ENCODE data around the gene ZNF324B.
"Not testable (repeated sequence)": the region's sequence is repeated elsewhere in the genome, so short reads cannot be mapped to it uniquely, and the experiment has no call there.

The ZNF324B gene

DNA sequence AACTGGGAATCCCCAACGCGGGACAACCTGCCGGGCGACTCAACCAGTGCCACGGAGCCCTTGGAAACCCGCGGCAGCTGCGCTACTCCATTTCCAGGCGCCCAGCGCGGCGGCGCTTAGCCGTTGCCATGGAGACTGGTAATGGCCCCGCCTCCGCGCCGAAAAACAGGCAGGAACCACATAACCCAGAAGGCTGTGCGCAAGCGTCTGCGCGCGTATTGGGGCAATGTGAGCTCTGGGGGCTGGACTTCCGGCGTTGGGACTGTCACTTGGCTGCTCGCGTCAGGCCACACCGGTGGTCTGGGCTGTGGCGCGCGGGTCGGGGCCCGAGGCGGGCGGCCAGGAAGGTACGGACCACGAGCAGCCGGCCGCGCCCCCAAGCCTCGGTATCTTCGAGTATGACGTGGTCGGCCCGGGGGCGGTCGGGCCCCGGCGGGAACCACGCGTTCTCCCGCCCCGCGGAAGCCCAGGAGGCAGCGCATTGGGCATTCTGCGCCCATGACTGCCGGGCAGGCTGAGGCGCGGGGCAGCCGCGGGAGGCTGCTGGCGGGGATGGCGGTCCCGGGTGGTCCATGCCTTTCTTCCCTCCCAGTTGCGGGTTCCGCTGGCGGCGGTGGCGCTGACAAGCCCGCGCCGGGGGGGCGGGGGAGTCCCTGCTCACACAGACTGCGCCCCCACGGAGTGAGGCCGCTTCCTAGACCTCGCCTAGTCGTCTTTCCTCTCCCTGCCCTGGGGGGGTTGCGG is at the start of gene ZNF324B:
Gene ZNF324B (plus strand): TSS at position 265 of the 744 bp plus-strand sequence. CDS start 2,080 bp downstream, outside the sequence.
- peak; percentile 97 for DNase-seq
- Mint-ChIP-seq H3K27ac (peak within 1 kb of the TSS; percentile 69), H3K9me3 (peaks cover 24% of the 10 kb centered on the region), H3K27me3 (peaks cover 35% of the 10 kb centered on the region), H3K4me1 (ENCODE audit: low read depth) (peaks cover 31% of the 10 kb centered on the region), H3K4me3 (peak within 1 kb of the TSS; percentile 84), H3K36me3 (ENCODE audit: low read depth) (peaks cover 34% of the 10 kb centered on the region)

DNA sequence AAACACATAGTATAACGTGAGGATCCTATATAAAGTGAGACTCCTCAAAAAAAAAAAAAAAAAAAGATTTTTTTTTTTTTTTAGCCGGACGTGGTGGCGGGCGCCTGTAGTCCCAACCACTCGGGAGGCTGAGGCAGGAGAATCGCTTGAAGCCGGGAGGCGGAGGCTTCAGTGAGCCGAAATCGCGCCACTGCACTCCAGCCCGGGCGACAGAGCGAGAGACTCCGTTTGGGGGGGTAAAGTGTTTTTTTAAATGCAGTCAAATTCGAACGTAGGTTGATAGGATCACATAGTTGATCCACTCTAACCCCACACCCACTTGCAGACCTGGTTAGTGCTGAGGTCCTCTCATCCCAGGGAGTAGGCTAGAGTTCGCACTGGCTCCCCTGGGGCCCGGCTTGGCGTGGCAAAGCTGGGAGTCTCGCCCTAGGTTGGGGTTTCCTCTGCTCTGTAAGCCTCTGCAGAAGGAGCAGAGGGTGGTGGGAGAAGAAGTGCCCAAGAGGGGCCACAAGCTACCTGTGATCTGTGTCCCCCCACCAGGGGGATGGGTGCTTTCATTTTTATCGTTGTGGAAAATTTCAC is 49.5 kb upstream of the ZNF324B start:
- H3K36me3 Mint-ChIP-seq (ENCODE audit: low read depth), result peaks cover 3% of the 10 kb centered on the region
- H3K27ac Mint-ChIP-seq, result no peak overlapping the region
- H3K9me3 Mint-ChIP-seq, result no peaks in the 10 kb centered on the region
- H3K4me3 Mint-ChIP-seq, result peak overlapping the region; percentile 84
- DNase-seq, result no peak
- H3K4me1 Mint-ChIP-seq (ENCODE audit: low read depth), result peaks cover 32% of the 10 kb centered on the region
- peaks cover 12% of the 10 kb centered on the region for H3K27me3 Mint-ChIP-seq

DNA sequence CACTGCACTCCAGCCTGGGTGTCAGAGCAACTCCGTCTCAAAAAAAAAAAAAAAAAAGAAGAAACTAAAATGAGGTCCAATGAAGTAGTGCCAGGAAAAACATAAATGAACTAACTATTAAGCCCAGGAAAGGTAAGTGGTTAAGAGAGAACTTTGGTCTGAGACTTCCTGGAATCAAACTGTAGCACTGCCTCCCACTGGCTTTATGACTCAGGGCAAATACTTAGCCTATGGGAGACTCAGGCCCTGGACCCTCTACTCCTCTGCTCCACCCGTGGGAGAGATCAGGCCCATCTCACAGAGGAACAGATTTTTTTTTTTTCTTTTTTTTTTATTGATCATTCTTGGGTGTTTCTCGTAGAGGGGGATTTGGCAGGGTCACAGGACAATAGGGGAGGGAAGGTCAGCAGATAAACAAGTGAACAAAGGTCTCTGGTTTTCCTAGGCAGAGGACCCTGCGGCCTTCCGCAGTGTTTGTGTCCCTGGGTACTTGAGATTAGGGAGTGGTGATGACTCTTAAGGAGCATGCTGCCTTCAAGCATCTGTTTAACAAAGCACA is 47.4 kb upstream of the ZNF324B start:
- not testable (repeated sequence) for H3K27me3 Mint-ChIP-seq, H3K9me3 Mint-ChIP-seq, H3K4me3 Mint-ChIP-seq, DNase-seq
- peaks cover 44% of the 10 kb centered on the region for H3K4me1 Mint-ChIP-seq (ENCODE audit: low read depth)
- peak overlapping the region; percentile 59 for H3K27ac Mint-ChIP-seq
- H3K36me3 Mint-ChIP-seq (ENCODE audit: low read depth), result peaks cover 19% of the 10 kb centered on the region

DNA sequence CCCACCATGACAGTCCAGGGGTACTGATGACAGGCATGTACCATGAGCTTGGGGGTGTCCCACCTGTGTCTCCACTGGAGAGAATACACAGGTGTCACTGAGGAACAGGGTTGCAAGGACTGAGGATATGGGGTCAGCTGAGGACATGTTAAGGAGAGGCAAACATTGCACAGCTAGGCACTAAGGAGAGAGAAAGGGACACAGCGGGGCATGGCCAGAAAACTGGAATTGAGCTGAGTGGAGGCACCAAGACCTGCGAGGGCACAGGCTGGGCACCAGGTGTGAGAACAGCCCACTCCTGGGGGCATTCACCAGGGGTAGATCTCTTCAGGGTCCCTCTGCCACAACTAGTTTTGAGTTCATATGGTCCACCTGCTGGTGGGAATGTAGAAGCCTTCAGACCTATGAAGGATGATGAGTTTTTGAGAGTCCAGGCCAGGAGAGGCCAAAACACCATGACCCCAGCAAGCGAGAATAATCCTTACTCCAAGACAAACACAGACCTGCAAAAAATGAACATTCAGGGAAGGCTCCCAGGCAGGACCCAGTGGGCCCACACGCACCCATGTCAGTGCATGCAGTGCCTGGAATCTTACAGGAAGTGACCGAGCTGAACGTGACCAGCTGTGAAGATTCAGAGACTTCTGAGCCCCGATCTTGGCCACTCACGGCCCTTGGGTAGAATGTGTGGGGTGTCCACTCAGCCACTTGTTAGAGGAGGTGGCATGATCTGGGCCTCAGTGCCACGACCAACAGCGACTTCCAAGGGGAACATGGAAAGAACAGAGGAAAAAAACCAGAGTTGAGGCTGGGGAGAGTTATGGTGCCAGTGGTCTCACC is 44.4 kb upstream of the ZNF324B start:
- H3K36me3 Mint-ChIP-seq (ENCODE audit: low read depth), result peaks cover 26% of the 10 kb centered on the region
- no peaks in the 10 kb centered on the region for H3K27me3 Mint-ChIP-seq
- no peak for DNase-seq
- H3K9me3 Mint-ChIP-seq, result no peaks in the 10 kb centered on the region
- H3K4me3 Mint-ChIP-seq, result peak overlapping the region; percentile 83
- peaks cover 44% of the 10 kb centered on the region for H3K4me1 Mint-ChIP-seq (ENCODE audit: low read depth)
- H3K27ac Mint-ChIP-seq, result peak overlapping the region; percentile 96

DNA sequence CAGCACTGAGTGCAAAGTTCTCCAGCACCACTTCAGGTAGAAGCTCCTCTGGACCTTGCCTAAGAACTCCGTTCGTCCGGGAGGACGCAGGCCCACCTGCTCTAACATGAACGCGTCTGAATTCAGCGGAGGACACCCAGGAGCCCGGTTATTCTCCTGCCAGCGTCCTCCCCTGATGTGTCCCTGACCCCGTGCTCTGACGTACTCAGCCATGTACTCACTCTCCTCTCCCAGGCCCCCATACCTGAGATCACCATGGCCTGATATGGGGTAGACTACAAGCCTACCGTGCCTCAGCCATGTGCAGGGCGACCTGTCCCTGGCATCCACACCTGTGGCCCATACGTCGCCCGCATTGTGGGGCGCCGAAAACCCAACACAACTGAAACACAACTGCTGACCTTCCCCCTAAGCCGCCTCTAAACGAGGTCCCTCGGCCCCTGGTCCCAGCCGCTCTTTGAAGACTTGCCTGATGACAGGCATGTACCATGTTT is 43.7 kb upstream of the ZNF324B start:
- Mint-ChIP-seq H3K4me1 (ENCODE audit: low read depth) (peaks cover 44% of the 10 kb centered on the region), H3K4me3 (peak overlapping the region; percentile 83), H3K27me3 (no peaks in the 10 kb centered on the region), H3K36me3 (ENCODE audit: low read depth) (peaks cover 31% of the 10 kb centered on the region), H3K9me3 (no peaks in the 10 kb centered on the region), H3K27ac (peak overlapping the region; percentile 96)
- no peak for DNase-seq

DNA sequence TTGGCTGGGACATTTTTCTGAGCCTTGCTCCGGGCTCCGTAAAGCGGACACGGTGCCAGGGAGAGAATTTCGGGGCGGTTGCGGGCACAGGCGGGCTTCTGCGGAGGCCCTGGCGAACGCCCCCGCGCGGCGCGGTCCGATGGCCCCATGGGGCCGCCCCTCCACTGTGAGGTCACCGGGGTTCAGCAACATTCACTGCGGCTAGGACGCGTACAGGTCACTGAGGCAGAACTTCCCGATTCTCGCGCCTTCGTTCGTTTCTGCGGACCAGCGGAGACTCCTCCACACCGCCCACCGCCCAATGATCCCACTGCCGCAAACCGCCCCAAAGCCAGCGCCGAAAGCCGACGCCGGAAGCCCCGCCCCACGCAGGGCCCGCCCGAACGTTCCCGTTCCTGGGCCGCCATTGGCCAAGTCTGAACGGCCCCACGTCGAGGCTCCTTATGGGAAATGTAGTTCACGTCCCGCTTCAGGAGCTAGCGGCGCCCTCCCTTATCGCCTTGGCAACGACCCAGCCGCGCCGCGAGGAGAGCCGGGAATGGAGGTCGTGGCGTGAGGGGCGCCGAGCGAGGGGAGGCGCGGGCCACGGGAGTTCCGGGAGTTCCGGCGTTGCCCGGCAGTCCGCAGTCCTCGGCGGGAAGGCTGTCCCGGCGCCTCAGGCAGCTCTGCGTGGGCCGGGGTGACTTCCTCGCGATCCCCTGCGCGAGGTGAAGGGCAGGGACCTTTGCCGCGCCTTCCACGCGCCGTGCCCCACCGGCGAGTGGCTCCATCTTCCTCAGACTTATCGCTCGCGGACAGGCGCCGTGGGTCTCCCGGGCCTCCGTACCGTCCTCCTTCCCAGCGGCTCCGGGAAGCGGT is 43.0 kb upstream of the ZNF324B start, which contains the start of gene ZNF584:
Gene ZNF584 (plus strand): TSS at position 498 of the 858 bp plus-strand sequence. CDS start 499 bp downstream, outside the sequence.
- DNase-seq, result peak; percentile 95
- Mint-ChIP-seq H3K9me3 (no peaks in the 10 kb centered on the region), H3K27me3 (no peaks in the 10 kb centered on the region), H3K4me1 (ENCODE audit: low read depth) (peaks cover 43% of the 10 kb centered on the region), H3K27ac (peak within 1 kb of the TSS; percentile 96), H3K4me3 (peak within 1 kb of the TSS; percentile 83), H3K36me3 (ENCODE audit: low read depth) (peaks cover 35% of the 10 kb centered on the region)

DNA sequence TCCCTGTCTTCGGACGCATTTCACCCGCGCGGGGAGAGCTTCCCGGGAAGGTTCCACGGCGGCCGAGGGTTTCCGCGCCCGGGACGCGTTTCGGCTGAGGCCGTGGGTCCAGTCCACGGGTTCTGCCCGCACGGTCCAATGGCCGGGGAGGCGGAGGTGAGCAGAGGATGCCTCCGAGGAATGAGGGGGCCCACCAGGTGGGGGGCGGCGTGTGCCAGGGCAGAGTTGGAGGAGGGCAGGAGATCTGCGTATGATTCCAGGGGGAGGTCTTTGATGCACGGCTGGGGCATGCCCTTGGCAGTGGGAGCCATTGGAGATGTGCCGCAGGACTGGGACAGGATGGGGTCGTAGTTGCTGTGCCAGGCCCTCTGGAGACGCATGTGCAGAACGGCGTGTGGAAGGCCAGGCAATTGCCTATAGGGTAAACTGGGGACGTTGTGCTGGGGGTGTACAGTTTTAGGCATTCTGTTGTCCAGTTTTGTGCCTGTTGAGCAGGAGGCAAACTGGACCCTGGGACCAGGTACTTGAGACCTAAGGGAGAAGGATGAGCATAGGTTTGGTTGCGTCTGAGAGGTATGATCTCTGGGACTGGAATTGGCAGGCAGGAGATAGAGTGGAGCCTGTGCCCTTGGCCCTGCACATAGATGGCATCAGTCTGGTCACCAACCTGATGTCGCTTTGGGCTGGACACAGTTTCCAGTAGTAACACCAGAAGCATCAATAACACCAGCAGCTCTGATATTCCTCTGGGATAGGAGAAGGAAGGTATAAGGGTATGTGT is 42.2 kb upstream of the ZNF324B start:
- Mint-ChIP-seq H3K4me3 (peak overlapping the region; percentile 83), H3K27ac (peak overlapping the region; percentile 96), H3K9me3 (no peaks in the 10 kb centered on the region), H3K4me1 (ENCODE audit: low read depth) (peaks cover 38% of the 10 kb centered on the region), H3K27me3 (no peaks in the 10 kb centered on the region), H3K36me3 (ENCODE audit: low read depth) (peaks cover 38% of the 10 kb centered on the region)
- DNase-seq, result peak; percentile 56

DNA sequence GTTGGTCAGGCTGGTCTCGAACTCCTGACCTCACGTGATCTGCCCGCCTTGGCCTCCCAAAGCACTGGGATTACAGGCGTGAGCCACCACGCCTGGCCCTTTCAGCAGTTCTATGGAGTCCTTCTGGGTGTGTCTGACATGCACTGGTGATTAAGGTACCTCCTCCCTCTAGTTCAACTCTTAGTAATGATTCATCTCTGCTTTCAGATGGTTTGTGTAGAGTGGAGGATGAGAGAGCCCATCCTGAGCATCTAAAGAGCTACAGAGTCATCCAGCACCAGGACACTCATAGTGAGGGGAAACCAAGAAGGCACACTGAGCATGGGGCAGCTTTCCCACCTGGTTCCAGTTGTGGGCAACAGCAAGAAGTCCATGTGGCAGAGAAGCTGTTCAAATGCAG is 34.8 kb upstream of the ZNF324B start:
- no peak for DNase-seq
- Mint-ChIP-seq H3K4me3 (no peak overlapping the region), H3K4me1 (ENCODE audit: low read depth) (peaks cover 5% of the 10 kb centered on the region), H3K9me3 (peaks cover 2% of the 10 kb centered on the region), H3K27me3 (no peaks in the 10 kb centered on the region), H3K27ac (no peak overlapping the region), H3K36me3 (ENCODE audit: low read depth) (peaks cover 74% of the 10 kb centered on the region)

DNA sequence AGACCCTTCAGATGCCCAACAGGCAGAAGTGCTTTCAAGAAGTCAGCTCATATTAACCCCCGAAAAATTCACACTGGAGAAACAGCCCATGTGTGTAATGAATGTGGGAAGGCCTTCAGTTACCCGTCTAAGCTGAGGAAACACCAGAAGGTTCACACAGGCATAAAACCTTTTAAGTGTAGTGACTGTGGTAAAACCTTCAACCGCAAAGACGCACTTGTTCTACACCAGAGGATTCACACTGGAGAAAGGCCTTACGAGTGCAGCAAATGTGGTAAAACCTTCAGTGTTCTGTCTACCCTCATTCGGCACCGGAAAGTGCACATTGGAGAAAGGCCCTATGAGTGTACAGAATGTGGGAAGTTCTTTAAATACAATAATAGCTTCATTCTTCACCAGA is 34.4 kb upstream of the ZNF324B start:
- no peaks in the 10 kb centered on the region for H3K27me3 Mint-ChIP-seq
- peaks cover 2% of the 10 kb centered on the region for H3K9me3 Mint-ChIP-seq
- no peak for DNase-seq
- H3K36me3 Mint-ChIP-seq (ENCODE audit: low read depth), result peaks cover 76% of the 10 kb centered on the region
- H3K27ac Mint-ChIP-seq, result no peak overlapping the region
- H3K4me1 Mint-ChIP-seq (ENCODE audit: low read depth), result peaks cover 5% of the 10 kb centered on the region
- no peak overlapping the region for H3K4me3 Mint-ChIP-seq

DNA sequence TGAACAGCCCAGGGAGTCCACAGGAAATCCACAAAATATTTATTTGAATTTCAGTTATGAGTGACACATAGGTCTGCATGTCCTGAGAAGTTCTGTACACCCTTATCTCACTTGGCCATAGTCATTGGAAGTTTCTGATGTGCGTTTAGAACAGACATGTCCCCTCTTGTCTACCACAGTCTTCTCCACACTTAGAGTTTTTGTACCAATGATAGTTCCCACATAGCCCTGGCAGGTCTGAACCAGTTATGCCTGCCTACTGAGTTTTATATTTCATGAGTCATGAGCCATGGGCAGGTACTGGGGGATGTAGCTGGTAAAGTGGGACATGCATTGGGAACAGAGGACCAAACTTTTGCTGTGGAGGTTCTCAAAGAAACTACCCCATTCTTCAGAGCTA is 22.8 kb upstream of the ZNF324B start:
- Mint-ChIP-seq H3K4me3 (no peak overlapping the region), H3K27ac (no peak overlapping the region), H3K9me3 (peaks cover 44% of the 10 kb centered on the region), H3K36me3 (ENCODE audit: low read depth) (peaks cover 76% of the 10 kb centered on the region), H3K4me1 (ENCODE audit: low read depth) (no peaks in the 10 kb centered on the region), H3K27me3 (no peaks in the 10 kb centered on the region)
- DNase-seq, result no peak

DNA sequence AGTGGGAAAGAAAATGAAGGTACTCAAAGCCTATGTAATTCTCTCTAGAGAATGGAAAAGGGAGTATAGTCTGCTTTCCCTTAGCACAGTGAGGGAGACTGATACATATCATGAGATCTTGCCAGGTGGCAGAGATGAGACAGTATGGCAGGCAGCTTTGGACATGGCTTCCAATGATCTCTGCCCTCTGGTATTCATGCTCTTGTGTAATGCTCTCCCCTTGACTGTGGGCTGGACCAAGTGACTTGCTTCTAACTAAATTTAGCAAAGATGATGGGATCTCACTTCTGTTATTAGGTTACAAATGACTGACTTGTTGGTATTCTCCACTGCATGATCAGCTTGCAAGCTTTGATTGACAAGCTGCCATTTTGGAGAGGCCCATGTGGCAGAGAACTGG is 21.7 kb upstream of the ZNF324B start:
- H3K4me3 Mint-ChIP-seq, result no peak overlapping the region
- no peak for DNase-seq
- no peak overlapping the region for H3K27ac Mint-ChIP-seq
- peaks cover 84% of the 10 kb centered on the region for H3K36me3 Mint-ChIP-seq (ENCODE audit: low read depth)
- peaks cover 53% of the 10 kb centered on the region for H3K9me3 Mint-ChIP-seq
- no peaks in the 10 kb centered on the region for H3K27me3 Mint-ChIP-seq
- no peaks in the 10 kb centered on the region for H3K4me1 Mint-ChIP-seq (ENCODE audit: low read depth)

DNA sequence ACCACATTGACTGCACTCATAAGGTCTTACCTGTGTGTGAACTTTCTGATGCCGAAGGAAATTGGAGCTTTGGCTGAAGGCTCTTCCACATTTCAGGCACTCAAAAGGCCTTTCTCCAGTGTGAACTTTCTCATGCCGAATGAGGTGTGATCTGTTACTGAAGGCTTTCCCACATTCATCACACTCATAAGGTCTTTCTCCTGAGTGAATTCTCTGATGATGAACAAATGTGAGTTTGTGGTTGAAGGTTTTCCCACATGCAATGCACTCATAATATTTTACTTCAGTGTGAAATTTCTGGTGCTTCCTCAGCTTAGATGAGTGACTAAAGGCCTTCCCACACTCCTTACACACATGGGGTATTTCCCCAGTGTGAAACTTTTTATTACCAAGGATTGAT is 17.2 kb upstream of the ZNF324B start:
- Mint-ChIP-seq H3K27me3 (no peaks in the 10 kb centered on the region), H3K4me3 (no peak overlapping the region), H3K36me3 (ENCODE audit: low read depth) (peaks cover 98% of the 10 kb centered on the region), H3K9me3 (peaks cover 77% of the 10 kb centered on the region), H3K27ac (no peak overlapping the region), H3K4me1 (ENCODE audit: low read depth) (peaks cover 9% of the 10 kb centered on the region)
- DNase-seq, result no peak

All from activated T-cell treated with anti-CD3 and anti-CD28 coated beads, Interleukin-2, amount 50 U/mL, for 24 hours (primary cell).